ENCODE measurements around the gene RBFA. TPM values are rescaled to one million over a fixed set of nuclear protein-coding genes. Genes with fewer than 3 reads are reported as not detected.
"Not testable (repeated sequence)": the region's sequence is repeated elsewhere in the genome, so short reads cannot be mapped to it uniquely, and the experiment has no call there.

Gene RBFA
- total and polyA plus RNA-seq, 2 donors (not counting 3 experiments of a cell fraction or from before 2014, with no cell fraction given), result 27.4 to 34.8 TPM

- dilution Hi-C loops (cut with MboI; ENCODE audit: extremely low pct_ligation_motif_present, low sequenced_read_pairs), result no loop called here
Measured at GRCh38 chr18:80010551-80010906, 23.7 kb upstream of the RBFA start.

GRCh38 chr18:80011496-80012137, 22.6 kb upstream of the RBFA start:
- H4K20me1 ChIP-seq (replicated peaks; ENCODE audit: control insufficient read depth, extremely low read depth, insufficient read depth, low read length); H3K27me3 ChIP-seq (ENCODE audit: control insufficient read depth in 2 of 2, insufficient read depth in 2 of 2, low read length in 2 of 2); H2AFZ ChIP-seq (ENCODE audit: low read depth, low read length); H3K79me2 ChIP-seq (ENCODE audit: control insufficient read depth, insufficient read depth, low read length); CTCF ChIA-PET; H3K36me3 ChIP-seq (ENCODE audit: control insufficient read depth in 2 of 2, extremely low read depth in 1 of 2, insufficient read depth in 2 of 2, low read length in 2 of 2); H3K4me2 ChIP-seq (ENCODE audit: insufficient read depth, low read length); H3K9ac ChIP-seq (replicated peaks; ENCODE audit: extremely low read depth, insufficient read depth, low read length); POLR2A ChIA-PET; BruUV-seq (replicated peaks); FAIRE-seq; intact Hi-C loops (cut with micrococcal nuclease); H3K4me1 ChIP-seq (ENCODE audit: control insufficient read depth, extremely low read depth, insufficient read depth, low read length); H3K9me3 ChIP-seq (replicated peaks; ENCODE audit: control insufficient read depth, insufficient read depth, low read length); H3K9me1 ChIP-seq (replicated peaks; ENCODE audit: control insufficient read depth, extremely low read depth, insufficient read depth, low read length); DNase-seq (ENCODE audit: low read depth, low spot score); H3K4me3 ChIP-seq (replicated peaks in 1 of 3; ENCODE audit: insufficient read depth in 1 of 3, low read depth in 1 of 3, low read length in 3 of 3); H3K27ac ChIP-seq (ENCODE audit: insufficient read depth, low read depth, low read length); dilution Hi-C loops (cut with MboI; ENCODE audit: extremely low pct_ligation_motif_present, low sequenced_read_pairs): not testable (repeated sequence)

More at GRCh38 chr18:80010551-80010906, 23.7 kb upstream of the RBFA start:
- Histone ChIP-seq H4K20me1 (replicated peaks; ENCODE audit: control insufficient read depth, extremely low read depth, insufficient read depth, low read length) (no peaks in the 10 kb centered on the region), H3K4me1 (ENCODE audit: control insufficient read depth, extremely low read depth, insufficient read depth, low read length) (no peaks in the 10 kb centered on the region), H3K79me2 (ENCODE audit: control insufficient read depth, insufficient read depth, low read length) (no peaks in the 10 kb centered on the region), H3K9me1 (replicated peaks; ENCODE audit: control insufficient read depth, extremely low read depth, insufficient read depth, low read length) (no peaks in the 10 kb centered on the region), H3K9ac (replicated peaks; ENCODE audit: extremely low read depth, insufficient read depth, low read length) (no peak overlapping the region), H3K27me3 (ENCODE audit: control insufficient read depth in 2 of 2, insufficient read depth in 2 of 2, low read length in 2 of 2) (no peaks in the 10 kb centered on the region), H3K36me3 (ENCODE audit: control insufficient read depth in 2 of 2, extremely low read depth in 1 of 2, insufficient read depth in 2 of 2, low read length in 2 of 2) (no peaks in the 10 kb centered on the region), H3K4me2 (ENCODE audit: insufficient read depth, low read length) (no peak overlapping the region), H2AFZ (ENCODE audit: low read depth, low read length) (no peak overlapping the region), H3K9me3 (replicated peaks; ENCODE audit: control insufficient read depth, insufficient read depth, low read length) (no peaks in the 10 kb centered on the region), H3K4me3 (replicated peaks in 1 of 3; ENCODE audit: insufficient read depth in 1 of 3, low read depth in 1 of 3, low read length in 3 of 3) (no peak overlapping the region), H3K27ac (ENCODE audit: insufficient read depth, low read depth, low read length) (no peak overlapping the region)
- BruUV-seq (replicated peaks), result no TSS peak
- TF ChIP-seq EZH2 (IDR thresholded peaks at IDR 0.05; ENCODE audit: borderline replicate concordance, low read depth, low read length, severe bottlenecking) (no peak), MAX (IDR thresholded peaks at IDR 0.05; ENCODE audit: insufficient read depth, insufficient read length) (no peak), CTCF (IDR thresholded peaks at IDR 0.05; ENCODE audit: extremely low read depth in 1 of 2, insufficient read depth in 1 of 2, low read depth in 1 of 2, low read length in 2 of 2) (no peak), GATA2 (IDR thresholded peaks at IDR 0.05; ENCODE audit: insufficient read depth, insufficient read length, low read depth, low read length) (no peak), MYC (IDR thresholded peaks at IDR 0.05; ENCODE audit: low read depth, low read length) (no peak), FOS (IDR thresholded peaks at IDR 0.05; ENCODE audit: borderline replicate concordance, insufficient read depth, low read length) (no peak), POLR2A (IDR thresholded peaks at IDR 0.05; ENCODE audit: low read depth, low read length) (no peak), JUN (IDR thresholded peaks at IDR 0.05; ENCODE audit: borderline replicate concordance, insufficient read depth, insufficient read length, low read depth) (no peak), POLR2AphosphoS5 (IDR thresholded peaks at IDR 0.05; ENCODE audit: insufficient read depth, low read depth, low read length) (no peak)
- ChIA-PET POLR2A (no interaction called here), CTCF (no interaction called here)
- DNase-seq (ENCODE audit: low read depth, low spot score), result no peak
- intact Hi-C loops (cut with micrococcal nuclease), result no loop called here
- no peak for FAIRE-seq
